ENCODE results near the gene KEAP1.
"Not testable (repeated sequence)": the region's sequence is repeated elsewhere in the genome, so short reads cannot be mapped to it uniquely, and the experiment has no call there.

Gene KEAP1

DNA sequence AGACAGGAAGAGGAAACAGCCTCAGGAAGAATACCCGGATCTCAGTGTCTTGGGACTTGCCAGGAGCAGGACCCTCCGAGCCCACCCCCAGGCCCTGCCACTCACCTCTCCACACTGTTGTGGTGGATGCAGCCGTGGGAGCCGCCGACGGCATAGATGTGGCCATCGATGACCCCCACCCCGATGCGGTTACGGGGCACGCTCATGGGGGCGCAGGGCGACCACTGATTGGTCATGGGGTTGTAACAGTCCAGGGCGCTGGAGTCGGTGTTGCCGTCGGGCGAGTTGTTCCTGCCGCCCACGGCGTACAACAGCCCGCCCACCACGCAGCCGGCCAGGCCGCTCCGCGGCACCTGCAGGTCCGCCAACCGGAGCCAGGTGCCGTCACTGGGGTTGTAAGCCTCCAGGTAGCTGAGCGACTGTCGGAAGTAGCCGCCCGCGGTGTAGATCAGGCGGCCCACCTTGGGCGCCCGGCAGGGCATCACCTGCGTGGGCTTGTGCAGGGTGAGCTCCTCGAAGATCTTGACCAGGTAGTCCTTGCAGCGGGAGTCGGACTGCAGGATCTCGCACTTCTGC, 11.6 kb downstream of the KEAP1 start:
- no peak for DNase-seq

DNA sequence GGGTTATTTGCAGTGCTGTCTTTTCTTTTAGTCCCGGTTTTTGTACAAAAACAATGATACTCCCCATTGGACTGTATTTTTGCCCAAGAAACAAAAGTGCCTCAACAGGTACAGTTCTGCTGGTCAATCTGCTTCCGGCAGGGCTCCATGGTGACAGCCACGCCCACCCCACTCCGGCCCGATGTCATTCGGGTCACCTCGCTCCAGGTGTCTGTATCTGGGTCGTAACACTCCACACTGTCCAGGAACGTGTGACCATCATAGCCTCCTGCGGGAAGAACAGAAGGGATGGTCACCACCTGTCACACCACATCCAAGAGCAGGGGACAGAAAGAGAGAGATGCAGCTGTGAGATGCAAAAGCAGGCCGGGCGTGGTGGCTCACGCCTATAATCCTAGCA, 16.6 kb downstream of the KEAP1 start:
- no peak for DNase-seq

DNA sequence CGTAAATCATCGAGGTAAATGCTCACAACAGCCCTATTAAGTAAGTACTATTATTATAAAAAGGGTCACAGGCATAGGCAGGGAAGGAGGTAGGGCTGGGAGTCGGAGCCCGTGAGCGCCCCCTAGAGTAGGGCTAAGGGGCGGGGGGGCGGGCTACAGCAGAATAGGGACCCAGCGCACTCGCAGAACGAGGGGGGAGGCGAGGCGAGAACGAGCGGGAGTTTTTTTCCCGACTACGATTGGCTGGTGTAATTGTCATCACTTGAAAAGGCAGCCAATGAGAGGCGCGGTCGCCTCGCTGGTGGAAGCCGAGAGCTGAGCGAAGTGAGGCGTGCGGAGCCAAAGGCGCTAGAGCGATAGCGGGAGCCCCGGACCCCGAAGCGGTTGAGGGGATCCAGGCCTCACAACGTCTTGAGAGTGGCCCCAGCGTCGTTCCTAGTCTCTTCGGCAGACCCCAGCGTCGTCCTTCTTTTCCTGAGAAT, 24.2 kb downstream of the KEAP1 start:
- peak; percentile 91 for DNase-seq

DNA sequence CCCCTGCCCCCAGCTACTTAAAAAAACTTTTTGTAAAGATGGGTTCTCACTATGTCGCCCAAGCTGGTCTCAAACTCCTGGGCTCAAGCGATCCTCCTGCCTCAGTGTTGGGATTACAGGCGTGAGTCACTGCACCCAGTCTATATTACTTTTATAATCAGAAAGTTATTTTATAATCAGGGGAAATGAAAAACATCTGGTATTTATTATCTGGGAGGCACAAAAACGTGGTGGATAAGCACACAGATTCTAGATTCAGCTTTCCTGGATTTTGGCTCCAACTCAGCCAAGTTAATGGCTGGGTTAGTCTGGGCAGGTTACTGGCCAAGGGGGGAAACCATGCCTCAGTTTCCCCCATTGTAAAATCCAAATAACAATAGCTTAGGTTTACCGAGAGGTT, 24.7 kb downstream of the KEAP1 start:
- no peak for DNase-seq

DNA sequence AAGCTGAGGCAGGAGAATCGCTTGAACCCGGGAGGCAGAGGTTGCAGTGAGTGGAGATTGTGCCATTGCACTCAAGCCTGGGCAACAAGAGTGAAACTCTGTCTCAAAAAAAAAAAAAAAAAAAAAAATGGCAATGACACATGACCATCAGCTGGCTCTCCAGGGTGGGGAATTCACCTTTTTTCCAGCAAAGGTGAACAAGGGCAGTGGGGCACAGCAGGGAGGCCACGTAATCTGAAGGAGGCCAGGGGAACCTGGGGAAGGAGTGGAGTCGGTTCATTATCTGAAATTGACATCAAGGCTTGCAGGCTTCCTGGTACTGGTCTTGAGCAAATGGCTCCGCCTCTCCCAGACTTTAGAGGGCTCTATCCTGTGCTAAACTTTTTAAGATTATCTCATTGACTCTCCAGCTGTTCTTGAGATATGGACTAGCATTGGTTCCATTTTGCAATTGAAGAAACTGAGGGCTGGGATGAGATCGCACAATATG, 28.1 kb downstream of the KEAP1 start:
- no peak for DNase-seq

DNA sequence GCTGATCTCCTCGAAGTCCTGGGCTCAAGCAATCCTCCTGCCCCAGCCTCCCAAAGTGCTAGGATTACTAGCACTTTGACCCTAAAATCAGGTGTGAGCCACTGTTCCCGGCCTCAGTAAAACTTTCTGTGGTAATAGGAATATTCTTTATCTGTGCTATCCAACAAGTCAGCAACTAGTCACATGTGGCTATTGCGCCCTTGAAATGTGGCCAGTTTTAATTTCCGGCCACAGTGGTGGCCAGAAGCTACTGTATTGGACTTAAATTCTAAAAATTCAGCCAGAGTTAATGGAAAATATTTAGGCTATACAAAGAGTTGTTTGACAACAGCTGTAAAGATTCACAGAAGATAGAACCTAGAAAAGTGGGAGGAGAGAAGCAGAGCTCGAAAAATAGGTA, 30.0 kb downstream of the KEAP1 start:
- DNase-seq = no peak

DNA sequence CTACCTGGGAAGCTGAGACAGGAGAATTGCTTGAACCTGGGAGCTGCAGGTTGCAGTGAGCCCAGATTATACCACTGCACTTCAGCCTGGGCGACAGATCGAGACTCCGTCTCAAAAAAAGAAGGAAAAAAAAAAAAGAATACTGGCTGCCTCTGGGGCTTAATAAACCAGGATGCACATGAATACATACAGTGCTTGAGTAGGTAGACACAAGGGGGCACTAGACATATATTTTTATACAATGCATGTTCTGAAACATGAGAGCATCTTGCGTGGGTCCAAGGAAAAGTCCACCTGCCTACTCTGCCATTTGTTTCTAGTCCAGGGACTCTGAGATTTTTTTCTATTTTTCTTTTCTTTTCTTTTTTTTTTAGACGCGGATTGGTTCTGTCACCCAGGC, 31.2 kb downstream of the KEAP1 start:
- DNase-seq = no peak

DNA sequence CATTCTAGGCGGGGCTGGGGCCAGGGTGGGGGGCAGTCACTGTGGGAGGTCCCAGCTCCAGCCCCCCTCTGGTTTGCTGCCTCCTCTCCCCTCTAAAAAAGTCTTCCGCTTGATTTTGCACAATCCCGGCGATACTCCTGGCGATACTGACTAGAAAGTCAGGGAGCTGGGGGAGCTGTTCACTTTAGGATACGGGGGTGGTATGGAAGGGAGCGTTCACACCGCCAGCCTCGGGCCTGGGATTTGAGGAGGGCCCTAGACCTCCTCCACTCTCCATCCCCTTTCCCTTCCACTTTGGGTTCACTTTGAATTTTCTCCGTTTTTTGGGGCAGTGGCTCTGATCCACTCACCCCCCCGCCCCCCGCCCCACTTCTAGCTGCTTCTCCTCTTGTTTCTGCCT, 35.0 kb downstream of the KEAP1 start:
- DNase-seq = no peak

DNA sequence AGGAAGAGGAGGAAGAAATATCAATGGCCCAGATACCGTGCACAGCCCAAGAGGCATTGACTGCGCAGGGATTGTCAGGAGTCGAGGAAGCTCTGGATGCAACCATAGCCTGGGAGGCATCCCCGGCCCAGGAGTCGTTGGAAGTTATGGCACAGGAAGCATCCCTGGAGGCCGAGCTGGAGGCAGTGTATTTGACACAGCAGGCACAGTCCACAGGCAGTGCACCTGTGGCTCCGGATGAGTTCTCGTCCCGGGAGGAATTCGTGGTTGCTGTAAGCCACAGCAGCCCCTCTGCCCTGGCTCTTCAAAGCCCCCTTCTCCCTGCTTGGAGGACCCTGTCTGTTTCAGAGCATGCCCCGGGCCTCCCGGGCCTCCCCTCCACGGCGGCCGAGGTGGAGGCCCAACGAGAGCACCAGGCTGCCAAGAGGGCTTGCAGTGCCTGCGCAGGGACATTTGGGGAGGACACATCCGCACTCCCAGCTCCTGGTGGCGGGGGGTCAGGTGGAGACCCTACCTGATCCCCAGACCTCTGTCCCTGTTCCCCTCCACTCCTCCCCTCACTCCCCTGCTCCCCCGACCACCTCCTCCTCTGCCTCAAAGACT, 36.0 kb downstream of the KEAP1 start:
- DNase-seq = no peak

DNA sequence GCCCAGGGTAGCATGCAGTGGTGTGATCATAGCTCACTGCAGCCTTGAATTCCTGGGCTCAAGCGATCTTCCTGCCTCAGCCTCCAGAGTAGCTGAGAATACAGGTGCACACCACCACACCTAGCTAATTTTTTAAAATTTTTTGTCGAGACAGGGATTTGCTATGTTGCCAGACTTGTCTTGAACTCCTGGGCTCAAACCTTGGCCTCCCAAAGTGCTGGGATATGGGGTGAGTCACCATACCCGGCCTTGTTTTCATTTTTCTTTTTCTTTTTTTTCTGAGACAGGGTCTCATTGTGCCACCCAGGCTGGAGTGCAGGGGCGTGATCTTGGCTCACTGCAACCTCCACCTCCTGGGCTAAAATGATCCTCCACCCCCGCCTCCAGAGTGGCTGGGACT, 38.7 kb downstream of the KEAP1 start:
- DNase-seq = no peak

DNA sequence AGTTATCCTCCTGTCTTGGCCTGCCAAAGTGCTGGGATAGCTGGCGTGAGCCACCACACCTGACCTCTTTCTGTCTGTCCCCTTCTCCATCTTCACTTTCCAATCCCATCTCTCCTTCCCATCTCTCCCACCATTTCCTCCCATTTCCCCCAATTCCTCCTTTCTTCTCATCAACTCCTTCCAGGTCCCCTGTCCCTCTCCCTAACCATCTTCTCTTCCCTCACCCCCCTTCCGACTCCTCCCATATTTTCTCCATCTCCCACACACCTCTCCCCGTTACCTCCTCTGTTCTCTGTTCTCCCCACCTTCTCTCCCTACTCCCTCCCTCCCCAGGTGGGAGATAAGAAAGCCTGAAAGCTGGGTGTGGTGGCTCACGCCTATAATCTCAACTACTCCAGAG, 40.6 kb downstream of the KEAP1 start:
- DNase-seq = no peak

DNA sequence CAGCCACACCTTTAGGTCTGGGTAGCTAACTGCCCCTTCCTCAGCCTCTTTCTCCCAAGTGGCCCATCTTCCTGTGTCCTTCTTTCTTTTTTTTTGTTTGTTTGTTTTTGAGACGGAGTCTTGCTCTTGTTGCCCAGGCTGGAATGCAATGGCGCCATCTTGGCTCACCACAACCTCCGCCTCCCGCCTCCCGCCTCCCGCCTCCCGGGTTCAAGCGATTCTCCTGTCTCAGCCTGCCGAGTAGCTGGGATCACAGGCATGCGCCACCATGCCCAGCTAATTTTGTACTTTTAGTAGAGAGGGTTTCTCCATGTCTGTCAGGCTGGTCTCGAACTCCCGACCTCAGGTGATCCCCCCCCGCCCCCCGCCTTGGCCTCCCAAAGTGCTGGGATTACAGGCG, 41.1 kb downstream of the KEAP1 start:
- DNase-seq = not testable (repeated sequence)

DNA sequence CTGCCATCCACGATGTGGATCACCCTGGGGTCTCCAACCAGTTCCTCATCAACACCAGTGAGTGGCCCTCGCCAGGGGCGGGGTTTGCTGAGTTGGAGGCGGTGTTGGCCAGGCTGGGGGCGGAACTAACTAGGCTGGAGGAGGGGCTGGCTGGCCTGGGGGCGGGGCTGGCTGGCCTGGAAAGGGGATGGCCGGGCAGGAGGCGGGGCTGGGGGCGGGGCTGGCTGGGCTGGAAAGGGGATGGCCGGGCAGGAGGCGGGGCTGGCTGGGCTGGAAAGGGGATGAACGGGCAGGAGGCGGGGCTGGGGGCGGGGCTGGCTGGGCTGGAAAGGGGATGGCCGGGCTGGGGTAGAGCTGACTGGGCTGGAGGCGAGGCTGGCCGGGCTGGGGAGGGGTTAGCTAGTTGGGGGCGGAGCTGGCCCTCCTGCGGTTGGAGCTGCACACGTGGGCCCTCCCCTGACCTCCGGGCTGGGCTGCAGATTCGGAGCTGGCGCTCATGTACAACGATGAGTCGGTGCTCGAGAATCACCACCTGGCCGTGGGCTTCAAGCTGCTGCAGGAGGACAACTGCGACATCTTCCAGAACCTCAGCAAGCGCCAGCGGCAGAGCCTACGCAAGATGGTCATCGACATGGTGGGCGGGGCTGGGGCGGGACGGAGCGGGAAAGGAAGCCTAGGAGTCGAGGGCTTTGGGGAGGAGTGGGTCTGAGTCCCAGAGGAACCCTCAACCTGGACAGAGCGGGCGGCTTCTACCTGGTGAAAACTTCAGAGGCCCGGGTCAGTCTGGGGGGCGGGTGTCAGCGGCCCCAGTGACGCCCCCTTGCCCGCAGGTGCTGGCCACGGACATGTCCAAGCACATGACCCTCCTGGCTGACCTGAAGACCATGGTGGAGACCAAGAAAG, 41.9 kb downstream of the KEAP1 start:
- peak; percentile 97 for DNase-seq

DNA sequence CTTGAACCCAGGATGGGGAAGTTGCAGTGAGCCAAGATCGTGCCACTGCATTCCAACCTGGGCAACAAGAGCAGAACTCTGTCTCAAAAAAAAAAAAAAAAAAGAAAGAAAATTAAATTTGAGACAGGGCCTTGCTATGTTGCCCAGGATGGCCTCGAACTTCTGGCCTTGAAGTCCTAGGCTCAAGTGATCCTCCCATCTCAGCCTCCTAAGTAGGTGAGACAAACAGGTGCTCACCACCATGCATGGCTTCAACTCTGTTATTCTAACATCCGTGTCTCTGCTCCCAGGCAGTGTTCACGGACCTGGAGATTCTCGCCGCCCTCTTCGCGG, 42.5 kb downstream of the KEAP1 start:
- no peak for DNase-seq

DNA sequence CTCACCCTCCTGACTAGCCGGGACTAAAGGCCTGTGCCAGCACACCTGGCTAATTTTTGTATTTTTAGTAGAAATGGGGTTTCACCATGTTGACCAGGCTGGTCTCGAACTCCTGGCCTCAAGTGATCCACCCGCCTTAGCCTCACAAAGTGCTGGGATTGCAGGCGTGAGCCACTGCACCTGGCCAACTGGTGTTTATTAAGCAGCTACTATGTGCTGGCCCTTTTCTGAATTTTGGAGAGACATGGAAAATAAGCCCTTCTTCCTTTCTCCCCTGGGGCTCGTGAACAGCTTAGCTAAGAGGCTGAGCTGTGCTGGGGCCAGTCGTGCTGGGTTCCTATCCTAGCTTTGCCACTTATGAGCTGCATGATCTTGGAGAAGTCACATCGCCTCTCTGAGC, 44.4 kb downstream of the KEAP1 start:
- not testable (repeated sequence) for DNase-seq

DNA sequence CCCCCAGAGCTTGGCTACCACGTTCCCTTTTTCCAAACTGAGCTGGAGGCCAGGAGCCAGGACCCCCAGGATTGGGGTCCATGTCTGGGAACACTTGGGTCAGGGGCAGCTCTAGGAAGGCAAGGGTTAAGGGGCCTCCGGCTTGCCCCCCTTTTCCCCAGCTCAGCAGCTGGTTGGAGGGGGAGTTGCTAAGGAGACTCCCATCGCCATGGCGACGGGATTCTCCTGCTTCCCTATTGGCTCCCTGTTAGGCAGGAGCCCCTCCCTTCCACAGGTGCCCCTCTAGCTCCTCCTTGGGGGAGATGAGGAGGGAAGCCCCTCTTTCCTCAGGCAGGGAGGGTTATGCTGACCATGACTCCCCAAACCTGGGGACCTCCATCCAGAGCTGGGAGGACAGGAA, 48.9 kb downstream of the KEAP1 start:
- no peak for DNase-seq

DNA sequence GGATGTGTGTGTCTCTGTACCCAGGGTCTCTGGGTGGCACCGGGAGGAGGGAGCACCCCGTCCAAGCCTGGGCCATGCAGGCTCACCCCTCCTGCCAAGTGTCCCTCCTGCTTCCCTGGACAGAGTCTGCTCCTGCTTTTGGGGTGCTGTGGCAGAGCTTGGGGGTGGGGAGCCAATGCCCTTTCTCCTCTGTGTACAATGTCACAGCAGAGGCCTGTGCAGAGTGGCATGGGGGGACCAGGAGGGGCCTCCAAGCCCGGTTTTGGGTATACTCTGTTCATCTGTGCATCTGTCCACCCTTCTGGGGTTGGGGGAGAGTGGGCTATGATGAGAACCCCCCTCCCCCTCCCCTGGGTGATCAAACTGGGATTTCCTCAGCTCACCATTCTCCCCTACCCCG, 49.3 kb downstream of the KEAP1 start:
- no peak for DNase-seq

DNA sequence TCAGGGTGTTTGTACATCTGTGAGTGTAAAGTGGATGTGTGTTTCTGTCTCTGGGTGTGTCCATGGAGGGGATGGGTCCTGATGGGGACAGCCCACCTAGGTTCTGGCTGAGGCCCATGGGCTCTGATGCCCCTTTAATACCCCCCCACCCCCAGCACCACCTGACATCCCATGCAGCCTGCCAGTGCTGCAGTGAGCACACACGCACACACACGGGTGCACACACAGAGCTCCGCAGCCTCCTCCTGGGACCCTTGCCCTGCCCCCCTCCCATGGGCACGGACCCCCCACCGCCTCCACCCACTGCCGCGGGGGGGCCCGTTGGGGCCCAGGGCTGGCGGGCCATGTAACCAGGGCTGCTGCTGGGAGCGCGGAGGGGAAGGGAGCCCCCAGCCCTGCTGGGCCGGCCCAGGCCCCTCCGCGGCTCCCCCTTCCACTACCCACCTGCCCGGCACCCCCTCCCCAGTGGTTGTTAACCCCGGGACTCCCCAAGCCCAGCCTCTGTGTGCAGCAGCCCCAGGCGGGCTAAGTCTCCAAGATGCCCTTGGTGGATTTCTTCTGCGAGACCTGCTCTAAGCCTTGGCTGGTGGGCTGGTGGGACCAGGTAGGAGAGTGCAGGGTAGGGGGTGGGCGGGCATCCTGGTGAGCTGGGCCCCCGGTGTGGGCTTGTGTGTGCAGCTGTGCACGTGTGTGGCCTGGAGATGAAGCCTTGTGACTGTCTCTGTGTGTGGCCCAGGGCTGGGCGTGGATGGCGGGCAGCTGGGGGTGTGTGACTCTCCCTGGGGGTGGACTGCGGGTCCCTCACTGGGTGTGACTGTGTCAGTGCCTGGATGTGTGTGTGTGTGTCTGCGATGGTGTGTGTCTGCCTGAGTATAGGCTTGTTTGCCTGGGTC, 50.2 kb downstream of the KEAP1 start:
- DNase-seq = no peak

DNA sequence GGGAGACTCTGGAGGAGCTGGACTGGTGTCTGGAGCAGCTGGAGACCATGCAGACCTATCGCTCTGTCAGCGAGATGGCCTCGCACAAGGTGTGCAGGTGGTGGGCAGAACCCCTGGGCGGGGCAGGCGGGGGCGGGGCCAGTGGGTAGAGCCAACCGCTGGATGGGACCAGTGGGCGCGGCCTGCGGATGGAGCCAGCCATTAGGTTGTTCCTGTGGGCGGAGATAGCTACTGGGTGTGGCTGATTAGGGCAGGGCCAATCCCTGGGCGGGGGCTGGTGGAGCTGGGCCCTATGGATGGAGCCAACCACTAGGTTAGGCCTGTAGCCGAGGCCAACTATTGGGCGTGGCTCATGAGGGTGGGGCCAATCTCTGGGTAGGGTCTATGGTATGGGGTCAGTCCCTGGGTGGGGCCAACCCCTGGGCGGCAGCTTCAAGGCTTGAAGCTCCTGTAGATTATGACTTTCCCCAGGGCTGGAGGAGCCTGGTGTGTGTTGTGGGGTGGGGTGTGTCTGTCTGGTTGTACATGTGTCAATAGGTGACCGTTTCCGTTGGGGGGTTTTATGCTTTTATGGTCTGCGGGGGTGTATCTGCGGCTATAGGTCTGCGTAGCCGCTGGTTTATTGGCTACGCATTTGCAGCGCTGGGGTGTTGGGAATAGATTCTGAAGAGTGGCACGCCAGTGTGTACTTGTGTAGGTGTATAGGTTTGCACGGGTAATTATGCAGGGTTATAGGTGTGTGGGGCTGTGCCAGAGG, 52.1 kb downstream of the KEAP1 start:
- peak; percentile 40 for DNase-seq

DNA sequence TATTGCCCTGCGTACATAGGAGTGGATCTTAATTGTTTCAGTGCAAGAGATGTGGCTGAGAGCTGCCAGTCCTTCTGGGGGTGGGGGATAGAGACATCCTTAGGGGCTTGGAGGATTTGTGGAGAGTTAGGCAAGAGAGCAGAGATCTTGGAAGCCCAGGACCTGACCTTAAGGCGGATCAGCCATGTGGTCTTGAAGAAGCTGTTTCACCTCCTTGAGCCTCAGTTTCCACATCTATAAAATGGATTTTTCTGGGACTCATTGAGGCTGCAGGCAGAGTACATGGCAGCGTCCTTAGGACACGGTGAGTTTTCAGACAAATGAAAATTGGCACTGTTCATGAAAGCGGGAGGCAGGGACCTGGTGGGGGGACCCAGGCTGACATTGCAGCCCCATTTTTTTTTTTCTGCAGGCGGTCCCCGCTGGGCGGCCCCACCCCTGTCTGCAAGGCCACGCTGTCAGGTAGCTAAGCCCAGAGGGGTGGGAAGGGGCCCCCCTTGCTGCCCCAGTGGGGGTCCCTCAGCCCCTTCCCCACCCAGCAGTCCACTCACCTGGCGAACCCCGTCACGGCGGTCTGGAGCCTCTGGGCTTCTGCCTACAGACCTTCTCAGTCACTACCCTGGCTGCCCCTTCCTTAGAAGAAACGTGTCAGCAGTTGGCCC, 52.8 kb downstream of the KEAP1 start:
- DNase-seq = no peak

DNA sequence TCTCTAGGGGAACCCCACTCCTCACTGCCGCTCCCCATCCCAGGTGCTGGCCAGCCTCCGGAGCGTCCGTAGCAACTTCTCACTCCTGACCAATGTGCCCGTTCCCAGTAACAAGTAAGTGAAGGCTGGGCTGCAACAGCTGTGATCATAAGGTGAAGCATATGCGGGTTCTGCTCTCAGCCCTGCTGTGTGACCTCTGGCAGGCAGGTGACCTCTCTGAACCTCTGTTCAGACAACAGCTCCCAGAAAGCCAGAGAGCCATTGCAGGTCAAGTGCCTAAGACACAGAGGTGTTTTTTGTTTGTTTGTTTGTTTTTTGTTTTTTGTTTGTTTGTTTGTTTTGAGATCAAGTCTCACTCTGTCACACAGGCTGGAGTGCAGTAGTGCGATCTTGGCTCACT, 54.1 kb downstream of the KEAP1 start:
- DNase-seq = no peak

DNA sequence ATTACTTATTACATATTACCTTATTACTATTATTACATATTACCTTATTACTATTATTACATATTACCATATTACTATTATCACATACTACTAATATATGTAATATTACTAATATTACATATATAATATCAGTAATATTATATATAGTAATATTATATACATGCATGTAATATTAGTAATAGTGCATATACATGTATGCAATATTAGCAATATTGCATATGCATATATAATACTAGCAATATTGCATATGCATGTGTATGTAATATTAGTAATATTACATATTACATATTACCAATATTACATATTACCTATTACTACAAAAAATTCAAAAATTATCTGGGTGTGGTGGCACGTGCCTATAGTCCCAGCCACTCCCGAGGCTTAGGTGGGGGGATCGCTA, 60.5 kb downstream of the KEAP1 start:
- DNase-seq = no peak

Data from stimulated activated CD8-positive, alpha-beta memory T cell treated with anti-CD3 and anti-CD28 coated beads, Interleukin-4, amount 100 ng/mL, for 48 hours (primary cell).